Lower leg skin (tissue), 4 donors: Measurements from ENCODE around the gene IFT80. TPM values are rescaled to one million over a fixed set of nuclear protein-coding genes. Genes with fewer than 3 reads are reported as not detected.

Source experiments
- DNase-seq, 2 donors: peaks; one replicate each; pipeline ENCODE4 v3.0.0-alpha.2; 2019; ENCODE audit warnings: low spot score in 2 of 2
- H3K4me3 ChIP-seq: fragments of 200-600 bp; sonication (generic); 2 replicates; pipeline ENCODE4 v1.5.1; 2017; ENCODE audit warnings: mild to moderate bottlenecking, low read depth; ENCODE audit not compliant: poor library complexity, severe bottlenecking
- CTCF ChIP-seq, 3 donors: fragments of 450-650 bp; IDR thresholded peaks; one replicate each; pipeline ENCODE4 v1.5.1; 2016; ENCODE audit warnings: antibody characterized with exemption in 3 of 3, mild to moderate bottlenecking in 3 of 3, moderate library complexity in 2 of 3
- POLR2A ChIP-seq, 2 donors: fragments of 450-650 bp; IDR thresholded peaks; one replicate each; pipeline ENCODE4 v1.6.1; 2016 to 2017; ENCODE audit warnings: antibody characterized with exemption in 2 of 2, mild to moderate bottlenecking in 1 of 2, moderate library complexity in 1 of 2
- WGBS, 2 donors: methylation state at CpG; one replicate each; pipeline ENCODE4 v1.1.5; 2018; 5-methylcytosine and 5-hydroxymethylcytosine counted together
- intact Hi-C: fragments of 100-400 bp; cut with DNase I; formaldehyde crosslinking; loops from one replicate; pipeline ENCODE4 v1.15.0; 2023; ENCODE audit warnings: low total_unique reads
- total RNA-seq, 4 donors: library from RNA; depleted of rRNA; stranded (reverse); fragments of >200 nt; gene quantifications; one replicate each; pipeline ENCODE4 v1.1.0, GENCODE V29; 2016

Gene IFT80
- total RNA-seq, 4 donors from 2014 or later, result 9.7 to 15.7 (median 15.3) TPM

GRCh38 chr3:160224811-160225175, 174.2 kb downstream of the IFT80 start:
- intact Hi-C loops, result loop anchor here (5.0 kb wide), 1 partner anchor 1532 kb away; no protein-coding TSS in a partner anchor
- peak overlapping the region; percentile 48 for H3K4me3 ChIP-seq
- no peak for TF ChIP-seq POLR2A (IDR thresholded peaks at IDR 0.05)
- TF ChIP-seq CTCF (IDR thresholded peaks at IDR 0.05), result no peak
- no peak for DNase-seq
- WGBS, 2 donors, result 7% methylated on average over 16 of the region's 16 CpGs

GRCh38 chr3:160224256-160224655, 174.8 kb downstream of the IFT80 start:
- 38 to 41% methylated on average over 12 of the region's 12 CpGs for WGBS, 2 donors
- no peak for TF ChIP-seq CTCF (IDR thresholded peaks at IDR 0.05)
- TF ChIP-seq POLR2A (IDR thresholded peaks at IDR 0.05), result no peak
- H3K4me3 ChIP-seq, result no peak overlapping the region
- no peak for DNase-seq
- intact Hi-C loops, result loop anchor here (5.0 kb wide), 1 partner anchor 1532 kb away; no protein-coding TSS in a partner anchor

GRCh38 chr3:160221019-160221418, 178.0 kb downstream of the IFT80 start:
- intact Hi-C loops, result loop anchor here (5.0 kb wide), 1 partner anchor 1529 kb away; no protein-coding TSS in a partner anchor
- 37 to 61% methylated on average over 2 of the region's 2 CpGs for WGBS, 2 donors
- no peak for DNase-seq
- no peak overlapping the region for H3K4me3 ChIP-seq
- no peak for TF ChIP-seq POLR2A (IDR thresholded peaks at IDR 0.05)
- TF ChIP-seq CTCF (IDR thresholded peaks at IDR 0.05), result no peak

GRCh38 chr3:160220038-160220437, 179.0 kb downstream of the IFT80 start:
- no peak for TF ChIP-seq POLR2A (IDR thresholded peaks at IDR 0.05)
- TF ChIP-seq CTCF (IDR thresholded peaks at IDR 0.05), result no peak
- intact Hi-C loops, result loop anchor here (5.0 kb wide), 1 partner anchor 1528 kb away; no protein-coding TSS in a partner anchor
- WGBS, 2 donors, result 93 to 99% methylated on average over 2 of the region's 2 CpGs
- no peak overlapping the region for H3K4me3 ChIP-seq
- no peak for DNase-seq

GRCh38 chr3:160218136-160218535, 180.9 kb downstream of the IFT80 start:
- 55 to 66% methylated on average over 3 of the region's 3 CpGs for WGBS, 2 donors

More at GRCh38 chr3:160218136-160218535, 180.9 kb downstream of the IFT80 start:
- intact Hi-C loops, result no loop called here
- DNase-seq, result no peak
- TF ChIP-seq CTCF (IDR thresholded peaks at IDR 0.05), result no peak
- no peak for TF ChIP-seq POLR2A (IDR thresholded peaks at IDR 0.05)
- no peak overlapping the region for H3K4me3 ChIP-seq
